ENCODE data around the gene DUSP12.

The DUSP12 gene

DNA sequence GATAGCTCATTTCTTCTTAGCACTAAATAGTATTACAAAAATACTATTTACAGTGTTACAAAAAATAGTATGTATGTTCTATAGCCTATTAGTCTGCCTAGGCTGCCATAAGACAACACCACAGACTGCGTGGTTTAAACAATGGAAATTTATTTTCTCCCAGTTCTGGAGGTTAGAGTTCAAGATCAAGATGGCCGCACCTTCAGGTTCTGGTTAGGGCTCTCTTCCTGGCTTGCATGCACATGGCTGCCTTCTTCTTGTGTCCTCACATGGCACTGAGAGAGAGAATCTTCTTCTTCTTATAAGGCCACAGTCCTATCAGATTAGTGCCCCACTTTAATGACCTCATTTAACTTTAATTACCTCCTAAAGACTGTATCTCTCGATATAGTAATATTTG is 20.7 kb downstream of the DUSP12 start:
- no peak for TF ChIP-seq CTCF (IDR thresholded peaks at IDR 0.05; ENCODE audit: low read depth, low read length, missing control alignments)
- Histone ChIP-seq H3K27me3 (replicated peaks) (no peaks in the 10 kb centered on the region), H3K4me3 (ENCODE audit: low read depth, low read length) (no peak overlapping the region), H3K36me3 (replicated peaks) (no peaks in the 10 kb centered on the region), H3K27ac (no peak overlapping the region)
- DNase-seq, result no peak
- in situ Hi-C loops (cut with HindIII; ENCODE audit: low pct_ligation_motif_present, low sequenced_read_pairs), result no loop called here

DNA sequence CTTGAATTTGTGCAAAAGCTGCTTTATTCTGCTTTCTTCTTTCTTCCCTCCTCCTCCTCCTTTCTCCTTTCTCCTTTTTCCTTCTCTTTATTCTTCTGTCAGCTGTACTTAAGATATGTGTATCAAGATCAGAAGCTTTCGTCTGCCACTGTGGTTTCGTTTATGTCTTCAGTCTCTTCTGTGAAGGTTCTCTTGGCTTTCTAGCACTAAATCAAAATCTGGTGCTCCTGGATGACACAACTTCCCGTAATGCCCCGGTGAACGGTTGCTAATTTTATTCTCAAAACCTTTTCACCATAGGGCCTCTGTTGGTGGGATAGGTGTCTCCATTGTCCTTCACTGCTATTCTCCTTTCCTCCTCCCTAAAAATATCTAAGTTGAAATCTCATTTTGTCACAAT is 21.6 kb downstream of the DUSP12 start:
- no peak for TF ChIP-seq CTCF (IDR thresholded peaks at IDR 0.05; ENCODE audit: low read depth, low read length, missing control alignments)
- in situ Hi-C loops (cut with HindIII; ENCODE audit: low pct_ligation_motif_present, low sequenced_read_pairs), result no loop called here
- no peaks in the 10 kb centered on the region for H3K36me3 ChIP-seq (replicated peaks)
- no peak overlapping the region for H3K27ac ChIP-seq
- H3K4me3 ChIP-seq (ENCODE audit: low read depth, low read length), result no peak overlapping the region
- no peaks in the 10 kb centered on the region for H3K27me3 ChIP-seq (replicated peaks)
- no peak for DNase-seq

DNA sequence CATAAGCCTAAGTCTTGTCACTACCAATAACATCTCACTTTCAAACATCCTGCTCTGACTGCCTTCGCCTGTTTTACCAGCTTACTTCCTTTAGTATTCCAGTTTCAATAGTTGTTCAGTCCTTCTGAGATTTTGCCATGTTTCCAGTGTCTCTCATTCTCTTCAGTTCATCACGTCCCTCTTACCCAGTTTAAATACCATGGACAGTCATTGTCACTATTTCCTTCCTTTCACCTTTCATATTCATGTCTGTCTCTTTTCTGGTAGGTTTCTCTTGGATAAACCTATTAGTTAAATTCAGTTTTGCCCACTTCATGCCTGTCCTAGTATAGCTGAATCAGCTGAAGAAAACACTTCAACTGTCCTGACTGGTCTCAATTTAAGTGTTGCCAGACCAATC is 22.4 kb downstream of the DUSP12 start:
- DNase-seq, result no peak
- Histone ChIP-seq H3K27me3 (replicated peaks) (no peaks in the 10 kb centered on the region), H3K36me3 (replicated peaks) (no peaks in the 10 kb centered on the region), H3K27ac (no peak overlapping the region), H3K4me3 (ENCODE audit: low read depth, low read length) (no peak overlapping the region)
- in situ Hi-C loops (cut with HindIII; ENCODE audit: low pct_ligation_motif_present, low sequenced_read_pairs), result no loop called here
- no peak for TF ChIP-seq CTCF (IDR thresholded peaks at IDR 0.05; ENCODE audit: low read depth, low read length, missing control alignments)

- Histone ChIP-seq H3K36me3 (replicated peaks) (no peaks in the 10 kb centered on the region), H3K27ac (no peak overlapping the region), H3K4me3 (ENCODE audit: low read depth, low read length) (no peak overlapping the region), H3K27me3 (replicated peaks) (no peaks in the 10 kb centered on the region)
- in situ Hi-C loops (cut with HindIII; ENCODE audit: low pct_ligation_motif_present, low sequenced_read_pairs), result no loop called here
- no peak for DNase-seq
- no peak for TF ChIP-seq CTCF (IDR thresholded peaks at IDR 0.05; ENCODE audit: low read depth, low read length, missing control alignments)
These were observed 22.8 kb downstream of the DUSP12 start for GRCh38 chr1:161772397-161772796.

- no peak for TF ChIP-seq CTCF (IDR thresholded peaks at IDR 0.05; ENCODE audit: low read depth, low read length, missing control alignments)
These were observed 24.2 kb downstream of the DUSP12 start for GRCh38 chr1:161773791-161774190.

DNA sequence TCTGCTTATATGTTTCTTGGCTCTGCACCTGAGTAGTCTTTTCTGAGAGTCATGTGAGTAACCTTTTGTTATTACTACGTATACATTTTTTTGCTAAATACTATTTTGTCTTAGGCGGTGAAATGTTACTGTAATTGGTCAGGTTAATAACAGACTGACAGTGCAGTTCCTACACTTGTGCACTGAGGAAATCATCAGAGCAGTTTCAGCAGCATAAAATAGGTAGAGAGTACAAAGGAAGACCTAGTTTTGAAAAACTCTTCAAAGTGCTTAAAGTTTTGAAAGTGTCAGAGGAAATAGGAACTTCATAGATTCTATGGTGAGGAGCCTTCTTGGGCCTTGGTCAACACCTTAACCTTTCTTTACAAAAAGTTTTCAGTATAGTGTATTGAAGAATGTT is 27.7 kb downstream of the DUSP12 start:
- in situ Hi-C loops (cut with HindIII; ENCODE audit: low pct_ligation_motif_present, low sequenced_read_pairs), result loop anchor here (25.0 kb wide), 1 partner anchor 260 kb away; no protein-coding TSS in a partner anchor
- no peak overlapping the region for H3K27ac ChIP-seq
- no peak for DNase-seq
- no peak overlapping the region for H3K4me3 ChIP-seq (ENCODE audit: low read depth, low read length)
- H3K27me3 ChIP-seq (replicated peaks), result no peaks in the 10 kb centered on the region
- no peak for TF ChIP-seq CTCF (IDR thresholded peaks at IDR 0.05; ENCODE audit: low read depth, low read length, missing control alignments)
- H3K36me3 ChIP-seq (replicated peaks), result no peaks in the 10 kb centered on the region

More at GRCh38 chr1:161773791-161774190, 24.2 kb downstream of the DUSP12 start:
- H3K4me3 ChIP-seq (ENCODE audit: low read depth, low read length), result no peak overlapping the region
- no peak for DNase-seq
- in situ Hi-C loops (cut with HindIII; ENCODE audit: low pct_ligation_motif_present, low sequenced_read_pairs), result no loop called here
- no peaks in the 10 kb centered on the region for H3K36me3 ChIP-seq (replicated peaks)
- no peak overlapping the region for H3K27ac ChIP-seq
- H3K27me3 ChIP-seq (replicated peaks), result no peaks in the 10 kb centered on the region
